ENCODE data around the gene CFTR.
"Not testable (repeated sequence)": the region's sequence is repeated elsewhere in the genome, so short reads cannot be mapped to it uniquely, and the experiment has no call there.

The CFTR gene

GRCh38 chr7:117502331-117502730, 22.5 kb downstream of the CFTR start:
- Mint-ChIP-seq H3K27me3 (ENCODE audit: low read depth) (peaks cover 10% of the 10 kb centered on the region), H3K4me3 (no peak overlapping the region), H3K4me1 (no peaks in the 10 kb centered on the region), H3K27ac (no peak overlapping the region), H3K36me3 (ENCODE audit: low read depth) (no peaks in the 10 kb centered on the region), H3K9me3 (no peaks in the 10 kb centered on the region)
- TF ChIP-seq, protein P1, sequence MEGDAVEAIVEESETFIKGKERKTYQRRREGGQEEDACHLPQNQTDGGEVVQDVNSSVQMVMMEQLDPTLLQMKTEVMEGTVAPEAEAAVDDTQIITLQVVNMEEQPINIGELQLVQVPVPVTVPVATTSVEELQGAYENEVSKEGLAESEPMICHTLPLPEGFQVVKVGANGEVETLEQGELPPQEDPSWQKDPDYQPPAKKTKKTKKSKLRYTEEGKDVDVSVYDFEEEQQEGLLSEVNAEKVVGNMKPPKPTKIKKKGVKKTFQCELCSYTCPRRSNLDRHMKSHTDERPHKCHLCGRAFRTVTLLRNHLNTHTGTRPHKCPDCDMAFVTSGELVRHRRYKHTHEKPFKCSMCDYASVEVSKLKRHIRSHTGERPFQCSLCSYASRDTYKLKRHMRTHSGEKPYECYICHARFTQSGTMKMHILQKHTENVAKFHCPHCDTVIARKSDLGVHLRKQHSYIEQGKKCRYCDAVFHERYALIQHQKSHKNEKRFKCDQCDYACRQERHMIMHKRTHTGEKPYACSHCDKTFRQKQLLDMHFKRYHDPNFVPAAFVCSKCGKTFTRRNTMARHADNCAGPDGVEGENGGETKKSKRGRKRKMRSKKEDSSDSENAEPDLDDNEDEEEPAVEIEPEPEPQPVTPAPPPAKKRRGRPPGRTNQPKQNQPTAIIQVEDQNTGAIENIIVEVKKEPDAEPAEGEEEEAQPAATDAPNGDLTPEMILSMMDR (IDR thresholded peaks at IDR 0.05; ENCODE audit: unreplicated experiment in 3 of 3) = no peak

DNA sequence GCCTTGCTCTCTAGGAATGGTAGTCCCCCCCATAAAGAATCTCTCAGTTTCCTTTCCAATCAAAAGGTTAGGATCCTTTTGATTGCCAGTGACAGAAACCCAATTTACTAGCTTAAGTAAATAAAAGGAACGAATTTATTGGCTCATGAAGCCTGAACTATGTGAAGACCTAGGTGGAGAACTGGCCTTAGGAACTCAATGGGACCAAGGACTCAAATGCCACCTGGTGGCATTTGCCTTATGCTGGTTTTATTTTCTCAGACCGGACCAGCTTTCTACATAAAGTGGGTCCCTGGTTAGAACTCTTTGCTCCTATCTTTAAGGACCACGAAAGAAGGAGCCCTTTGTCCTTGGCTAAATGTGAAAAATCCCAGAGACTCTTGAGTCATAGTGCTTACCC, 25.4 kb downstream of the CFTR start:
- H3K9me3 Mint-ChIP-seq = no peaks in the 10 kb centered on the region
- no peaks in the 10 kb centered on the region for H3K36me3 Mint-ChIP-seq (ENCODE audit: low read depth)
- H3K4me1 Mint-ChIP-seq = no peaks in the 10 kb centered on the region

GRCh38 chr7:117508676-117509075, 28.9 kb downstream of the CFTR start:
- Mint-ChIP-seq H3K27me3 (ENCODE audit: low read depth) (no peaks in the 10 kb centered on the region), H3K36me3 (ENCODE audit: low read depth) (no peaks in the 10 kb centered on the region), H3K9me3 (no peaks in the 10 kb centered on the region), H3K27ac (no peak overlapping the region), H3K4me1 (no peaks in the 10 kb centered on the region), H3K4me3 (no peak overlapping the region)
- TF ChIP-seq, protein P1 (IDR thresholded peaks at IDR 0.05; ENCODE audit: unreplicated experiment in 3 of 3) = no peak

More for the DNA sequence above, 25.4 kb downstream of the CFTR start:
- peaks cover 10% of the 10 kb centered on the region for H3K27me3 Mint-ChIP-seq (ENCODE audit: low read depth)
- H3K27ac Mint-ChIP-seq = no peak overlapping the region
- TF ChIP-seq, protein P1 (IDR thresholded peaks at IDR 0.05; ENCODE audit: unreplicated experiment in 3 of 3) = no peak
- H3K4me3 Mint-ChIP-seq = no peak overlapping the region

DNA sequence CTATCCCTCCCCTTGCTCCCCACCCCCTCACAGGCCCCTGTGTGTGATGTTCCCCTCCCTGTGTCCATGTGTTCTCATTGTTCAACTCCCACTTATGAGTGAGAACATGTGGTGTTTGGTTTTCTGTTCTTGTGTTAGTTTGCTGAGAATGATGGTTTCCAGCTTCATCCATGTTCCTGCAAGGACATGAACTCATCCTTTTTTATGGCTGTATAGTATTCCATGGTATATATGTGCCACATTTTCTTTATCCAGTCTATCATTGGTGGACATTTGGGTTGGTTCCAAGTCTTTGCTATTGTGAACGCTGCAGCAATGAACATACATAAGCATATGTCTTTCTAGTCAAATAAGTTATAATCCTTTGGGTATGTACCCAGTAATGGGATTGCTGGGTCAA, 37.4 kb downstream of the CFTR start:
- H3K27ac Mint-ChIP-seq; H3K4me1 Mint-ChIP-seq; H3K36me3 Mint-ChIP-seq (ENCODE audit: low read depth); H3K27me3 Mint-ChIP-seq (ENCODE audit: low read depth); H3K4me3 Mint-ChIP-seq; H3K9me3 Mint-ChIP-seq: not testable (repeated sequence)

DNA sequence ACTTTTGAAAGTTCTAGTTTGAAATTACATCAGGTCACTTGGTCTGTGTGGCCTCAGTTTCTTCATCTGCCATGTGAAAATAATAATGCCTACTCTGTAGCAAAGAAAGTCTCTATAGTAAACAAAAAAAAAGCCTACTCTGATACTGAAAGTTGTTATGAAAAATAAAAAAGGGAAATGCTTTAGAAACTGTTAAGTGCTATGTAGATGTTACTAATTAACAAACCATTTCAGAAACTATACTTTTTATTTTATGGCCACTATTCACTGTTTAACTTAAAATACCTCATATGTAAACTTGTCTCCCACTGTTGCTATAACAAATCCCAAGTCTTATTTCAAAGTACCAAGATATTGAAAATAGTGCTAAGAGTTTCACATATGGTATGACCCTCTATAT, 50.6 kb downstream of the CFTR start:
- no peaks in the 10 kb centered on the region for H3K4me1 Mint-ChIP-seq
- H3K4me3 Mint-ChIP-seq = no peak overlapping the region
- H3K27ac Mint-ChIP-seq = peak overlapping the region in 1 of 3 experiments; percentile 34
- no peaks in the 10 kb centered on the region for H3K27me3 Mint-ChIP-seq (ENCODE audit: low read depth)
- peaks cover 5% of the 10 kb centered on the region for H3K9me3 Mint-ChIP-seq
- TF ChIP-seq, protein P1 (IDR thresholded peaks at IDR 0.05; ENCODE audit: unreplicated experiment in 3 of 3) = no peak
- no peaks in the 10 kb centered on the region for H3K36me3 Mint-ChIP-seq (ENCODE audit: low read depth)

- Mint-ChIP-seq H3K27me3 (ENCODE audit: low read depth) (no peaks in the 10 kb centered on the region), H3K9me3 (peaks cover 5% of the 10 kb centered on the region), H3K4me1 (no peaks in the 10 kb centered on the region), H3K4me3 (no peak overlapping the region), H3K27ac (no peak overlapping the region), H3K36me3 (ENCODE audit: low read depth) (no peaks in the 10 kb centered on the region)
- TF ChIP-seq, protein P1 (IDR thresholded peaks at IDR 0.05; ENCODE audit: unreplicated experiment in 3 of 3) = no peak
Observed at GRCh38 chr7:117531595-117532244, 51.9 kb downstream of the CFTR start.
